ENCODE data around the gene ISY1. TPM values are rescaled to one million over a fixed set of nuclear protein-coding genes. Genes with fewer than 3 reads are reported as not detected.
A peak's percentile ranks its signal among the peaks of the same experiment; 100 is the strongest.

Gene ISY1
- total RNA-seq, 1 experiment from 2014 or later, result 43.6 TPM

DNA sequence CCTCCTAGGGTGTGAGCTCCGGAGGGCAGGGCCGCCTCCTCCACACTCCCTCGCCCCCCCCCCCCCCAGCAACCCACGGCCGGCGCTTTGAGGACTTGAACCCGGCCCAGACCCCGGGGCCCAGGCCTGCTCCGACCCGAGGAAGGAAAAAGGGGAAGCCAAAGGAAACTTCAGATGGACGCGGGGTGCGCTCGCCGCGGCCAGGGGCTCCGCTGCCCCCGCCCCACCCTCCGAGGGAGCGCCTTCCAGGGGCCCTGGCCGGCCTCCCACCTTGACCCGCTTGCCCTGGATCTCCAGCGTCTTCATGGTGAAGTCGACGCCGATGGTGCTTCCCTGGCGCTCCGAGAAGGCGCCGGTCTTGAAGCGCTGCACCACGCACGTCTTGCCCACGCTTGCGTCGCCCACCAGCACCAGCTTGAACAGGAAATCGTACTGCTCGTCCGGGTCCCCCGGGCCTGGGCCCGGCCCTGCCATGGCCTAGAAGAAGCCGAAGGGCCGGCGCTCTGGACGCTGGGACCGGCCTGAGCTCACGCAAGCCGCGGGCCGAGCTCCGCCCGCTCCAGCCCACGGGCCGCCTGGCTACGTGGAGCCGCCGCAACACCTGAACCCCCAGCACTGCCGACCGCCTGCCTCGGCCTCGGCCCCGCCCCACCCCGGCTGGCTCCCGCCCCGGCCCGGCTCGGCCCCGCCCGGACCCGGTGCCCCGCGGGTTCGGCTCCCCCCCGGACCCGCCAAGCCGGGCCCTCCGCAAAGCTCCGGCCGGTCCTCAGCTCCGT is 39.7 kb downstream of the ISY1 start:
- ATAC-seq (peak; percentile 5), DNase-seq (ENCODE audit: low read depth, low spot score) (no peak)
- TF ChIP-seq RAD21 (IDR thresholded peaks at IDR 0.05; ENCODE audit: low read depth) (no peak), ZBTB33 (IDR thresholded peaks at IDR 0.05; ENCODE audit: extremely low read depth, insufficient replicate concordance, low read length) (no peak), ZFX (IDR thresholded peaks at IDR 0.05) (peak; percentile 72; the same call in 1 of the 2 replicates), JUND (IDR thresholded peaks at IDR 0.05) (no peak), POLR2AphosphoS5 (IDR thresholded peaks at IDR 0.05; ENCODE audit: low read depth, low read length) (peak; percentile 66)
- TF ChIP-seq, protein P1, sequence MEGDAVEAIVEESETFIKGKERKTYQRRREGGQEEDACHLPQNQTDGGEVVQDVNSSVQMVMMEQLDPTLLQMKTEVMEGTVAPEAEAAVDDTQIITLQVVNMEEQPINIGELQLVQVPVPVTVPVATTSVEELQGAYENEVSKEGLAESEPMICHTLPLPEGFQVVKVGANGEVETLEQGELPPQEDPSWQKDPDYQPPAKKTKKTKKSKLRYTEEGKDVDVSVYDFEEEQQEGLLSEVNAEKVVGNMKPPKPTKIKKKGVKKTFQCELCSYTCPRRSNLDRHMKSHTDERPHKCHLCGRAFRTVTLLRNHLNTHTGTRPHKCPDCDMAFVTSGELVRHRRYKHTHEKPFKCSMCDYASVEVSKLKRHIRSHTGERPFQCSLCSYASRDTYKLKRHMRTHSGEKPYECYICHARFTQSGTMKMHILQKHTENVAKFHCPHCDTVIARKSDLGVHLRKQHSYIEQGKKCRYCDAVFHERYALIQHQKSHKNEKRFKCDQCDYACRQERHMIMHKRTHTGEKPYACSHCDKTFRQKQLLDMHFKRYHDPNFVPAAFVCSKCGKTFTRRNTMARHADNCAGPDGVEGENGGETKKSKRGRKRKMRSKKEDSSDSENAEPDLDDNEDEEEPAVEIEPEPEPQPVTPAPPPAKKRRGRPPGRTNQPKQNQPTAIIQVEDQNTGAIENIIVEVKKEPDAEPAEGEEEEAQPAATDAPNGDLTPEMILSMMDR (IDR thresholded peaks at IDR 0.05 in 2 of 3, conservative IDR thresholded peaks at IDR 0.05 in 1 of 3; ENCODE audit: borderline replicate concordance in 1 of 3, insufficient read depth in 1 of 3, low read depth in 2 of 3, low read length in 2 of 3), result no peak
- BruUV-seq (replicated peaks), result TSS peak; percentile 69
- H3K4me3 ChIP-seq (replicated peaks in 1 of 2; ENCODE audit: low read depth in 1 of 2, low read length in 2 of 2), result peak overlapping the region; percentile 69 to 76
- H3K4me1 ChIP-seq (ENCODE audit: control insufficient read depth in 1 of 2, insufficient read depth in 2 of 2, low read length in 2 of 2), result peaks cover 16 to 36% of the 10 kb centered on the region in 2 experiments
- ChIA-PET POLR2A (interaction anchor here (0.9 to 1.4 kb wide), 6 partner anchors 39 to 195 kb away, joined by 3 to 5 read pairs (median 4); a partner anchor contains a TSS), CTCF (interaction anchor here (0.9 to 3.7 kb wide), 6 partner anchors 40 to 151 kb away, joined by 3 to 16 read pairs (median 6); no protein-coding TSS in a partner anchor), RAD21 (ENCODE audit: low non-redundant PET in 1 of 2, low total read pairs in 2 of 2, uncharacterized antibody in 2 of 2, unreplicated experiment in 2 of 2) (interaction anchor here in 1 of 2 experiments (0.6 kb wide), 1 partner anchor 124 kb away, joined by 3 read pairs; no protein-coding TSS in a partner anchor)
- peak overlapping the region; percentile 91 for H3K4me2 ChIP-seq (ENCODE audit: low read length)
- no peak overlapping the region for H2AFZ ChIP-seq (ENCODE audit: low read depth, low read length, poor library complexity, severe bottlenecking)
- no peaks in the 10 kb centered on the region; a peak in 1 of 4 replicates for H3K36me3 ChIP-seq (ENCODE audit: control insufficient read depth in 1 of 2, insufficient read depth in 2 of 2, low read length in 2 of 2)
- H3K27me3 ChIP-seq (ENCODE audit: insufficient read depth, low read length), result no peaks in the 10 kb centered on the region
- intact Hi-C loops (cut with micrococcal nuclease), result no loop called here
- no peaks in the 10 kb centered on the region for H3K9me3 ChIP-seq (ENCODE audit: control insufficient read depth in 1 of 2, insufficient read depth in 1 of 2, low read depth in 1 of 2, low read length in 2 of 2)
- peaks cover 5% of the 10 kb centered on the region; the same call in 1 of the 2 replicates for H3K79me2 ChIP-seq (ENCODE audit: insufficient read depth, low read length)
- peak overlapping the region; percentile 78 for H3K9ac ChIP-seq (ENCODE audit: low read length)
- H3K9me2 ChIP-seq (ENCODE audit: insufficient read depth), result no peaks in the 10 kb centered on the region
- no peaks in the 10 kb centered on the region for H4K20me1 ChIP-seq (ENCODE audit: insufficient read depth)
- H3K27ac ChIP-seq (ENCODE audit: low read depth, low read length), result peak overlapping the region; percentile 70

Measured in HCT116 (cell line).